HepG2 (cell line): Measurements from ENCODE around the gene MSGN1. TPM values are rescaled to one million over a fixed set of nuclear protein-coding genes. Genes with fewer than 3 reads are reported as not detected.

Experiments
- CEBPG ChIP-seq: IDR thresholded peaks from 2 replicates; pipeline ENCODE4 v1.6.1; 2016
- HNF1B ChIP-seq: sonication (generic); formaldehyde crosslinking; IDR thresholded peaks from 2 replicates; pipeline ENCODE4 v1.5.1; 2020; ENCODE audit warnings: mild to moderate bottlenecking, moderate library complexity, missing genetic modification reagents
- KDM1A ChIP-seq: IDR thresholded peaks from 2 replicates; pipeline ENCODE4 v1.6.1; 2016; ENCODE audit warnings: missing compliant biosample characterization
- MIXL1 ChIP-seq: IDR thresholded peaks from 2 replicates; pipeline ENCODE4 v1.6.1; 2016
- MTA1 ChIP-seq: sonication (generic); formaldehyde crosslinking; IDR thresholded peaks from 2 replicates; pipeline ENCODE4 v1.4.0; 2020; ENCODE audit warnings: missing genetic modification reagents, mild to moderate bottlenecking, borderline replicate concordance
- MZF1 ChIP-seq: sonication (generic); formaldehyde crosslinking; IDR thresholded peaks from 2 replicates; pipeline ENCODE4 v1.8.1; 2023; ENCODE audit warnings: mild to moderate bottlenecking, missing genetic modification reagents, borderline replicate concordance
- SNAPC2 ChIP-seq: sonication (generic); formaldehyde crosslinking; IDR thresholded peaks from 2 replicates; pipeline ENCODE4 v1.8.1; 2022; ENCODE audit warnings: mild to moderate bottlenecking, missing genetic modification reagents
- SOX13 ChIP-seq, 3 experiments: fragments of 450-650 bp in 1 of 3; sonication (generic) in 1 of 3; formaldehyde crosslinking in 1 of 3; IDR thresholded peaks in 2 of 3; conservative IDR thresholded peaks in 1 of 3; 2 replicates each; pipeline versions ENCODE4 v1.5.0 to v1.6.1; 2016 to 2020; ENCODE audit warnings: antibody characterized with exemption in 1 of 3, mild to moderate bottlenecking in 1 of 3, missing compliant biosample characterization in 1 of 3, missing genetic modification reagents in 1 of 3, moderate library complexity in 1 of 3
- SOX5 ChIP-seq: IDR thresholded peaks from 2 replicates; pipeline ENCODE4 v1.6.1; 2016; ENCODE audit warnings: borderline replicate concordance
- TEAD3 ChIP-seq: optimal IDR thresholded peaks from 2 replicates; pipeline ENCODE3; 2016; ENCODE audit warnings: borderline replicate concordance
- TSC22D2 ChIP-seq: sonication (generic); formaldehyde crosslinking; IDR thresholded peaks from 2 replicates; pipeline ENCODE4 v1.5.1; 2020; ENCODE audit warnings: missing genetic modification reagents, mild to moderate bottlenecking, borderline replicate concordance
- ZFX ChIP-seq: sonication (generic); formaldehyde crosslinking; IDR thresholded peaks from 2 replicates; pipeline ENCODE4 v1.4.0; 2020; ENCODE audit warnings: mild to moderate bottlenecking, low read depth, missing genetic modification reagents, moderate library complexity
- ZNF235 ChIP-seq: sonication (generic); formaldehyde crosslinking; IDR thresholded peaks from 2 replicates; pipeline ENCODE4 v1.8.1; 2023; ENCODE audit warnings: mild to moderate bottlenecking, missing genetic modification reagents, borderline replicate concordance
- ZNF276 ChIP-seq: sonication (generic); formaldehyde crosslinking; IDR thresholded peaks from 2 replicates; pipeline ENCODE4 v1.4.0; 2020; ENCODE audit warnings: mild to moderate bottlenecking, low read depth, missing genetic modification reagents
- ZNF441 ChIP-seq: sonication (generic); formaldehyde crosslinking; IDR thresholded peaks from 2 replicates; pipeline ENCODE4 v1.7.0; 2021; ENCODE audit warnings: missing genetic modification reagents, borderline replicate concordance
- ZNF598 ChIP-seq: sonication (generic); formaldehyde crosslinking; IDR thresholded peaks from 2 replicates; pipeline ENCODE4 v1.5.1; 2020; ENCODE audit warnings: mild to moderate bottlenecking, missing genetic modification reagents, borderline replicate concordance
- ZNF747 ChIP-seq: sonication (generic); formaldehyde crosslinking; IDR thresholded peaks from 2 replicates; pipeline ENCODE4 v1.8.1; 2023; ENCODE audit warnings: missing genetic modification reagents, mild to moderate bottlenecking, borderline replicate concordance
- polyA plus RNA-seq, 8 experiments: library from polyadenylated mRNA; depleted of rRNA in 3 of 8; stranded (reverse) in 7 of 8; unstranded in 1 of 8; fragments of >200 nt; fragmentation: Illumina TruSeq in 4 of 8; extraction: Trizol in 4 of 8; gene quantifications; 2 replicates each; pipeline versions ENCODE4 v1.2.1 to v1.2.3, GENCODE V29; 2011 to 2016; ENCODE audit warnings: low read depth in 4 of 8, missing spikeins in 1 of 8, mixed read lengths in 1 of 8; ENCODE audit not compliant: insufficient read depth in 1 of 8
- total RNA-seq, 5 experiments: library from RNA; depleted of rRNA; stranded (reverse); fragments of >200 nt; fragmentation: Illumina TruSeq; extraction: Trizol; gene quantifications; 2 replicates each; pipeline ENCODE4 v1.2.3, GENCODE V29; 2016; ENCODE audit warnings: low read depth in 1 of 5
- TF ChIP-seq, protein P1 (sequence below): sonication (generic); formaldehyde crosslinking; IDR thresholded peaks from 2 replicates; pipeline ENCODE4 v1.5.1; 2020; ENCODE audit warnings: mild to moderate bottlenecking, missing genetic modification reagents, borderline replicate concordance

MSGN1 gene
- total and polyA plus RNA-seq, 2 of the 13 experiments (the other 11 are each of a cell fraction or from before 2014, with no cell fraction given): not detected

DNA sequence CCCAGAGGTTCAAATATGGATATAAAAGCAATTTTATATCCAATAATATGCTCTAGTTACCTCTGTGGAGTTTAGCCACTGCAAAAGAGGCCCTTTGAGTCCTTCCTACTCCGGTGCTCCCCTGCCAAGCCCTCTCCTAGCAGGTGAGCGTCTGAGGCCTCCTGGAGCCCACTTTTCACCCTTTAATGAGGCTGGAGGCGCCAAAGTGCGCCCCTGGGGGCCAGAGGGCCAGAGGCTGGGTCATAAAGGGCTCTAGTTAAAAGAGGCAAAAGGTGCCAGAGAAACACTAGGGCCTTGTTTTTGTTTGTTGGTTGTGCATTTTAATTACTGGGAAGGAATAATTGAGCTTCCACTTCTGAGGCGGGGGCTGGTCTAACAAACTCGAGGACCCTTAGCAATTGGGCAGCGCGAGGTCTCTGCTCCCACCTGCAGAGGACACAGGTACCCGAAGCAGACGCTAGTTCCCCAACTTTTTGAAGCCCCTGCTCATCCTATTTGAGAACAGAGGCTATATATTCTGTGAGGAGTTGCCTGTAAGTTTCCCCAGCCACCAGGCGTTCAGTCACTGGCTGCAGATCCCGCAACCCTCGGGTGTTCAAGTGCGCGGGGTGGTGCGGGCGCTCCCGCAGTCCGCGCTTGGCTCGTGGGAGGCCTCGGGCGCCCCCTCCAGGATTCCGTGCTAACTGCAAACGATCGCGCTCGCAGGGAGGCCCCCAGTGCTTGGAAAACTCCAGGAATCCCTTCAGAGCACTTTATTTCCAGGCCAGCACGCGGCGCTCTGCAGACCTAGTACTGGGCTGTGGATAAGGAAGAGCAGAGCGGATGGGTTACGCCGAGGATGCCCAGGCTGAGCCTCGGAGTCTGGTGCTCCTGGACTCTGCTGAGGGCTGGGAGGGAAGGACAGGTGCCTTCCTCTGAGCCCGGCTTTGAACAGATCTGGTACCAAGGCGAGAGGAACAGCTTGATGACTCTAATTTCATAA lies 14.1 kb downstream of the MSGN1 start (continued):
- TF ChIP-seq, protein P1, sequence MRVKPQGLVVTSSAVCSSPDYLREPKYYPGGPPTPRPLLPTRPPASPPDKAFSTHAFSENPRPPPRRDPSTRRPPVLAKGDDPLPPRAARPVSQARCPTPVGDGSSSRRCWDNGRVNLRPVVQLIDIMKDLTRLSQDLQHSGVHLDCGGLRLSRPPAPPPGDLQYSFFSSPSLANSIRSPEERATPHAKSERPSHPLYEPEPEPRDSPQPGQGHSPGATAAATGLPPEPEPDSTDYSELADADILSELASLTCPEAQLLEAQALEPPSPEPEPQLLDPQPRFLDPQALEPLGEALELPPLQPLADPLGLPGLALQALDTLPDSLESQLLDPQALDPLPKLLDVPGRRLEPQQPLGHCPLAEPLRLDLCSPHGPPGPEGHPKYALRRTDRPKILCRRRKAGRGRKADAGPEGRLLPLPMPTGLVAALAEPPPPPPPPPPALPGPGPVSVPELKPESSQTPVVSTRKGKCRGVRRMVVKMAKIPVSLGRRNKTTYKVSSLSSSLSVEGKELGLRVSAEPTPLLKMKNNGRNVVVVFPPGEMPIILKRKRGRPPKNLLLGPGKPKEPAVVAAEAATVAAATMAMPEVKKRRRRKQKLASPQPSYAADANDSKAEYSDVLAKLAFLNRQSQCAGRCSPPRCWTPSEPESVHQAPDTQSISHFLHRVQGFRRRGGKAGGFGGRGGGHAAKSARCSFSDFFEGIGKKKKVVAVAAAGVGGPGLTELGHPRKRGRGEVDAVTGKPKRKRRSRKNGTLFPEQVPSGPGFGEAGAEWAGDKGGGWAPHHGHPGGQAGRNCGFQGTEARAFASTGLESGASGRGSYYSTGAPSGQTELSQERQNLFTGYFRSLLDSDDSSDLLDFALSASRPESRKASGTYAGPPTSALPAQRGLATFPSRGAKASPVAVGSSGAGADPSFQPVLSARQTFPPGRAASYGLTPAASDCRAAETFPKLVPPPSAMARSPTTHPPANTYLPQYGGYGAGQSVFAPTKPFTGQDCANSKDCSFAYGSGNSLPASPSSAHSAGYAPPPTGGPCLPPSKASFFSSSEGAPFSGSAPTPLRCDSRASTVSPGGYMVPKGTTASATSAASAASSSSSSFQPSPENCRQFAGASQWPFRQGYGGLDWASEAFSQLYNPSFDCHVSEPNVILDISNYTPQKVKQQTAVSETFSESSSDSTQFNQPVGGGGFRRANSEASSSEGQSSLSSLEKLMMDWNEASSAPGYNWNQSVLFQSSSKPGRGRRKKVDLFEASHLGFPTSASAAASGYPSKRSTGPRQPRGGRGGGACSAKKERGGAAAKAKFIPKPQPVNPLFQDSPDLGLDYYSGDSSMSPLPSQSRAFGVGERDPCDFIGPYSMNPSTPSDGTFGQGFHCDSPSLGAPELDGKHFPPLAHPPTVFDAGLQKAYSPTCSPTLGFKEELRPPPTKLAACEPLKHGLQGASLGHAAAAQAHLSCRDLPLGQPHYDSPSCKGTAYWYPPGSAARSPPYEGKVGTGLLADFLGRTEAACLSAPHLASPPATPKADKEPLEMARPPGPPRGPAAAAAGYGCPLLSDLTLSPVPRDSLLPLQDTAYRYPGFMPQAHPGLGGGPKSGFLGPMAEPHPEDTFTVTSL (CRISPR knock-in tag): peak; percentile 64; the same call in 1 of the 2 replicates
- TF ChIP-seq SOX13 (IDR thresholded peaks at IDR 0.05) (no peak), SOX13 (CRISPR knock-in tag; conservative IDR thresholded peaks at IDR 0.05 in 1 of 2, IDR thresholded peaks at IDR 0.05 in 1 of 2) (0 out of 4 replicates have a peak, but pooled peaks of 1 of the 2 experiments have one; percentile 17), ZNF598 (CRISPR knock-in tag) (peak; percentile 59; the same call in 1 of the 2 replicates), TSC22D2 (0 out of 2 replicates have a peak, but pooled peaks have one; percentile 55), SNAPC2 (CRISPR knock-in tag) (0 out of 2 replicates have a peak, but pooled peaks have one; percentile 21), TEAD3 (peak; percentile 64), SOX5 (CRISPR knock-in tag) (peak; percentile 53; the same call in 1 of the 2 replicates), HNF1B (CRISPR knock-in tag) (peak; percentile 90), ZNF235 (0 out of 2 replicates have a peak, but pooled peaks have one; percentile 77), CEBPG (no peak), ZNF747 (CRISPR knock-in tag) (peak; percentile 75; the same call in 1 of the 2 replicates), MTA1 (CRISPR knock-in tag) (peak; percentile 33; the same call in 1 of the 2 replicates), ZNF441 (CRISPR knock-in tag) (0 out of 2 replicates have a peak, but pooled peaks have one; percentile 62), KDM1A (0 out of 2 replicates have a peak, but pooled peaks have one; percentile 32), MIXL1 (CRISPR knock-in tag) (0 out of 2 replicates have a peak, but pooled peaks have one; percentile 16), MZF1 (CRISPR knock-in tag) (no peak), ZNF276 (CRISPR knock-in tag) (0 out of 2 replicates have a peak, but pooled peaks have one; percentile 24), ZFX (CRISPR knock-in tag) (no peak)
